Stimulated activated CD8-positive, alpha-beta memory T cell treated with anti-CD3 and anti-CD28 coated beads, Interleukin-15, amount 100 ng/mL, for 48 hours (primary cell): ENCODE measurements around the gene GSTCD.
"Not testable (repeated sequence)": the region's sequence is repeated elsewhere in the genome, so short reads cannot be mapped to it uniquely, and the experiment has no call there.

Experiments used
- DNase-seq, 2 donors: peaks; one replicate each; pipeline ENCODE4 v3.0.0-alpha.2; 2020; ENCODE audit warnings: low read depth in 2 of 2

Gene GSTCD

GRCh38 chr4:105805501-105806120 lies 97.0 kb downstream of the GSTCD start:
- no peak for DNase-seq

- no peak for DNase-seq
Observed at GRCh38 chr4:105807496-105807895, 98.9 kb downstream of the GSTCD start.

- no peak for DNase-seq
Observed at GRCh38 chr4:105808030-105808749, 99.6 kb downstream of the GSTCD start.

- DNase-seq, result no peak
Observed at GRCh38 chr4:105808750-105809041, 100.1 kb downstream of the GSTCD start.

GRCh38 chr4:105815701-105816100 lies 107.1 kb downstream of the GSTCD start:
- DNase-seq, result no peak

GRCh38 chr4:105822061-105822460 lies 113.5 kb downstream of the GSTCD start:
- no peak for DNase-seq

GRCh38 chr4:105828074-105828473 lies 119.5 kb downstream of the GSTCD start:
- no peak for DNase-seq

GRCh38 chr4:105831189-105831588 lies 122.6 kb downstream of the GSTCD start:
- DNase-seq, result no peak

GRCh38 chr4:105835177-105835576 lies 126.6 kb downstream of the GSTCD start:
- no peak for DNase-seq

GRCh38 chr4:105836537-105836936 lies 128.0 kb downstream of the GSTCD start:
- no peak for DNase-seq

GRCh38 chr4:105837037-105837436 lies 128.5 kb downstream of the GSTCD start:
- no peak for DNase-seq

- no peak for DNase-seq
Observed at GRCh38 chr4:105838082-105838481, 129.5 kb downstream of the GSTCD start.

GRCh38 chr4:105840426-105841174 lies 132.0 kb downstream of the GSTCD start:
- no peak for DNase-seq

- no peak for DNase-seq
Observed at GRCh38 chr4:105843941-105844340, 135.4 kb downstream of the GSTCD start.

- no peak for DNase-seq
Observed at GRCh38 chr4:105845559-105845958, 137.0 kb downstream of the GSTCD start.

- not testable (repeated sequence) for DNase-seq
Observed at GRCh38 chr4:105848359-105848758, 139.8 kb downstream of the GSTCD start.

GRCh38 chr4:105851196-105851595 lies 142.6 kb downstream of the GSTCD start:
- no peak for DNase-seq

- not testable (repeated sequence) for DNase-seq
Observed at GRCh38 chr4:105852230-105852629, 143.6 kb downstream of the GSTCD start.

GRCh38 chr4:105858466-105859040 lies 150.0 kb downstream of the GSTCD start:
- DNase-seq, result no peak

- DNase-seq, result no peak
Observed at GRCh38 chr4:105859233-105859632, 150.6 kb downstream of the GSTCD start.

GRCh38 chr4:105870963-105871362 lies 162.4 kb downstream of the GSTCD start:
- DNase-seq, result no peak

GRCh38 chr4:105871997-105872396 lies 163.4 kb downstream of the GSTCD start:
- no peak for DNase-seq

GRCh38 chr4:105875233-105875632 lies 166.6 kb downstream of the GSTCD start:
- no peak for DNase-seq
